Measurements from ENCODE around the gene SHANK2.

Gene SHANK2

GRCh38 chr11:71252269-71252769 lies at the start of gene SHANK2:
Gene SHANK2, minus strand, starts transcription at chr11:71252577. Its CDS starts 105,251 bp downstream, at chr11:71147326.
- DNase-seq (ENCODE audit: low read depth in 3 of 3), result no peak

- no peak for DNase-seq (ENCODE audit: low read depth in 3 of 3)
Measured at GRCh38 chr11:71301858-71302533, 49.6 kb upstream of the SHANK2 start.

- no peak for DNase-seq (ENCODE audit: low read depth in 3 of 3)
Measured at GRCh38 chr11:71301046-71301857, 48.9 kb upstream of the SHANK2 start.

GRCh38 chr11:71300187-71300586 lies 47.8 kb upstream of the SHANK2 start:
- no peak for DNase-seq (ENCODE audit: low read depth in 3 of 3)

GRCh38 chr11:71298761-71299181 lies 46.4 kb upstream of the SHANK2 start:
- DNase-seq (ENCODE audit: low read depth in 3 of 3), result no peak

- DNase-seq (ENCODE audit: low read depth in 3 of 3), result no peak
Measured at GRCh38 chr11:71298016-71298550, 45.7 kb upstream of the SHANK2 start.

- DNase-seq (ENCODE audit: low read depth in 3 of 3), result no peak
Measured at GRCh38 chr11:71294846-71295600, 42.6 kb upstream of the SHANK2 start.

GRCh38 chr11:71293961-71294782 lies 41.8 kb upstream of the SHANK2 start:
- no peak for DNase-seq (ENCODE audit: low read depth in 3 of 3)

- no peak for DNase-seq (ENCODE audit: low read depth in 3 of 3)
Measured at GRCh38 chr11:71286701-71287643, 34.6 kb upstream of the SHANK2 start.

- DNase-seq (ENCODE audit: low read depth in 3 of 3), result no peak
Measured at GRCh38 chr11:71285111-71285510, 32.7 kb upstream of the SHANK2 start.

- no peak for DNase-seq (ENCODE audit: low read depth in 3 of 3)
Measured at GRCh38 chr11:71284525-71285092, 32.2 kb upstream of the SHANK2 start.

- no peak for DNase-seq (ENCODE audit: low read depth in 3 of 3)
Measured at GRCh38 chr11:71283971-71284441, 31.6 kb upstream of the SHANK2 start.

GRCh38 chr11:71282581-71283351 lies 30.4 kb upstream of the SHANK2 start:
- DNase-seq (ENCODE audit: low read depth in 3 of 3), result no peak

- no peak for DNase-seq (ENCODE audit: low read depth in 3 of 3)
Measured at GRCh38 chr11:71281831-71282230, 29.5 kb upstream of the SHANK2 start.

GRCh38 chr11:71281204-71281603 lies 28.8 kb upstream of the SHANK2 start:
- no peak for DNase-seq (ENCODE audit: low read depth in 3 of 3)

GRCh38 chr11:71279916-71280645 lies 27.7 kb upstream of the SHANK2 start:
- DNase-seq (ENCODE audit: low read depth in 3 of 3), result no peak

GRCh38 chr11:71272161-71272560 lies 19.8 kb upstream of the SHANK2 start:
- no peak for DNase-seq (ENCODE audit: low read depth in 3 of 3)

Measured in stimulated activated CD4-positive, alpha-beta T cell treated with anti-CD3 and anti-CD28 coated beads, TNF-alpha, amount 100 ng/mL, for 4 hours (primary cell).